Liver (tissue), 3 donors: ENCODE measurements around the gene EIF3CL.
"Not testable (repeated sequence)": the region's sequence is repeated elsewhere in the genome, so short reads cannot be mapped to it uniquely, and the experiment has no call there.

Source experiments
- CTCF ChIP-seq: fragments of 150-350 bp; IDR thresholded peaks from 2 replicates; pipeline ENCODE4 v1.5.1; 2017; ENCODE audit warnings: improper control_type of control experiment, low read depth, low read length; ENCODE audit not compliant: missing input control
- EGR1 ChIP-seq, 2 donors: IDR thresholded peaks; 2 replicates each; pipeline ENCODE4 v1.6.1; 2016 to 2018; ENCODE audit warnings: antibody characterized with exemption in 2 of 2, low read depth in 2 of 2
- FOXA1 ChIP-seq: IDR thresholded peaks from 2 replicates; pipeline ENCODE4 v1.6.1; 2016; ENCODE audit warnings: antibody characterized with exemption
- GABPA ChIP-seq, 2 donors: IDR thresholded peaks in 1 of 2; conservative IDR thresholded peaks in 1 of 2; 2 replicates each; pipeline ENCODE4 v1.6.1; 2016; ENCODE audit warnings: antibody characterized with exemption in 2 of 2, mild to moderate bottlenecking in 1 of 2, moderate library complexity in 1 of 2
- HNF4G ChIP-seq: IDR thresholded peaks from 2 replicates; pipeline ENCODE4 v1.6.1; 2016; ENCODE audit warnings: antibody characterized with exemption
- JUND ChIP-seq, 2 donors: IDR thresholded peaks; 2 replicates each; pipeline ENCODE4 v1.6.1; 2016; ENCODE audit warnings: antibody characterized with exemption in 2 of 2
- MAX ChIP-seq: IDR thresholded peaks from 2 replicates; pipeline ENCODE4 v1.6.1; 2016; ENCODE audit warnings: antibody characterized with exemption
- RAD21 ChIP-seq, 2 donors: IDR thresholded peaks; 2 replicates each; pipeline ENCODE4 v1.6.1; 2016; ENCODE audit warnings: antibody characterized with exemption in 2 of 2, mild to moderate bottlenecking in 2 of 2
- REST ChIP-seq: IDR thresholded peaks from 2 replicates; pipeline ENCODE4 v1.6.1; 2016; ENCODE audit warnings: antibody characterized with exemption, mild to moderate bottlenecking
- TAF1 ChIP-seq: conservative IDR thresholded peaks from 2 replicates; pipeline ENCODE4 v1.6.1; 2016; ENCODE audit warnings: antibody characterized with exemption, mild to moderate bottlenecking
- YY1 ChIP-seq: IDR thresholded peaks from 2 replicates; pipeline ENCODE4 v1.6.1; 2016; ENCODE audit warnings: antibody characterized with exemption, mild to moderate bottlenecking
- ZBTB33 ChIP-seq: IDR thresholded peaks from 2 replicates; pipeline ENCODE4 v1.6.1; 2016; ENCODE audit warnings: antibody characterized with exemption
- donor health status: healthy.
- donor health status: healthy.

- not testable (repeated sequence) for TF ChIP-seq CTCF; HNF4G; REST; TAF1; JUND (IDR thresholded peaks at IDR 0.05); FOXA1; YY1; EGR1 (IDR thresholded peaks at IDR 0.05; ENCODE audit: low read depth in 2 of 2); ZBTB33; RAD21 (IDR thresholded peaks at IDR 0.05); GABPA (IDR thresholded peaks at IDR 0.05 in 1 of 2, conservative IDR thresholded peaks at IDR 0.05 in 1 of 2); MAX
Observed at GRCh38 chr16:28426060-28426680, 22.5 kb upstream of the EIF3CL start.
